Mucosa of rectum (tissue), 2 donors: ENCODE results near the gene SHLD2.
A peak's percentile ranks its signal among the peaks of the same experiment; 100 is the strongest.
"Not testable (repeated sequence)": the region's sequence is repeated elsewhere in the genome, so short reads cannot be mapped to it uniquely, and the experiment has no call there.

Source experiments
- H3K27ac ChIP-seq, 2 donors: one replicate each; pipeline ENCODE4 v1.7.0; 2013; ENCODE audit warnings: inconsistent platforms in 2 of 2, low read depth in 2 of 2, low read length in 2 of 2
- H3K27me3 ChIP-seq, 2 donors: one replicate each; pipeline ENCODE4 v1.7.0; 2013; ENCODE audit warnings: low read length in 2 of 2; ENCODE audit not compliant: control insufficient read depth in 2 of 2, insufficient read depth in 2 of 2
- H3K36me3 ChIP-seq, 2 donors: one replicate each; pipeline ENCODE4 v1.7.0; 2013; ENCODE audit warnings: low read length in 2 of 2; ENCODE audit not compliant: control insufficient read depth in 2 of 2, insufficient read depth in 2 of 2
- H3K4me1 ChIP-seq, 2 donors: one replicate each; pipeline ENCODE4 v1.7.0; 2013; ENCODE audit warnings: low read length in 2 of 2, mild to moderate bottlenecking in 1 of 2; ENCODE audit not compliant: control insufficient read depth in 2 of 2, insufficient read depth in 2 of 2
- H3K4me3 ChIP-seq, 2 donors: one replicate each; pipeline ENCODE4 v1.7.0; 2013; ENCODE audit warnings: low read length in 2 of 2
- H3K9ac ChIP-seq, 2 donors: one replicate each; pipeline ENCODE4 v1.7.0; 2013; ENCODE audit warnings: low read length in 2 of 2, low read depth in 1 of 2, mild to moderate bottlenecking in 1 of 2
- H3K9me3 ChIP-seq, 2 donors: one replicate each; pipeline ENCODE4 v1.7.0; 2013; ENCODE audit warnings: low read length in 2 of 2; ENCODE audit not compliant: control insufficient read depth in 2 of 2
- donor health status: healthy.
- donor health status: Normal muscosa, but diverticular disease.

The SHLD2 gene

GRCh38 chr10:87170705-87171104, 75.7 kb downstream of the SHLD2 start:
- H3K27me3 ChIP-seq, H3K36me3 ChIP-seq, H3K27ac ChIP-seq, H3K4me3 ChIP-seq, H3K9ac ChIP-seq, H3K4me1 ChIP-seq, H3K9me3 ChIP-seq: not testable (repeated sequence)

DNA sequence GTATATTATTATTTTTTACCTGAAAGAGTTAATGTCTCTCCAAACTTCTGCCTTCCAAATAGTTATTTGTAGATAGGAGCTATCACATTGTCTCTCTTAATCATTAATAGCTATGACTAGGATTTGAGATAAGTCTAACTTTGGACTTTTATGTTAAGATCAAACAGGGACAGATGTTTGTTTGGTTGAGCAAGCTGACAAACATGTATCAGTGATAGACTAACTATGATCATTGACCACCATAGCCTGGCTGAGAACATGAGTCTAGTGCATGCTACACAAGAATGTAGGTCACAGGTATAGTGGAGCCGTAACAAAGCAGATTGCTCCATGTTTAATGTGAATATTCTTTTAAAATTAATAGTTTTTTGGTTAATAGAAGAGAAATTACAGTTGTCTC, 76.7 kb downstream of the SHLD2 start:
- not testable (repeated sequence) for H3K9me3 ChIP-seq, H3K36me3 ChIP-seq, H3K27ac ChIP-seq, H3K4me3 ChIP-seq, H3K27me3 ChIP-seq, H3K4me1 ChIP-seq, H3K9ac ChIP-seq

- H3K9ac ChIP-seq, H3K4me3 ChIP-seq, H3K4me1 ChIP-seq, H3K27ac ChIP-seq, H3K27me3 ChIP-seq, H3K9me3 ChIP-seq, H3K36me3 ChIP-seq: not testable (repeated sequence)
Observed at GRCh38 chr10:87172178-87172577, 77.2 kb downstream of the SHLD2 start.

DNA sequence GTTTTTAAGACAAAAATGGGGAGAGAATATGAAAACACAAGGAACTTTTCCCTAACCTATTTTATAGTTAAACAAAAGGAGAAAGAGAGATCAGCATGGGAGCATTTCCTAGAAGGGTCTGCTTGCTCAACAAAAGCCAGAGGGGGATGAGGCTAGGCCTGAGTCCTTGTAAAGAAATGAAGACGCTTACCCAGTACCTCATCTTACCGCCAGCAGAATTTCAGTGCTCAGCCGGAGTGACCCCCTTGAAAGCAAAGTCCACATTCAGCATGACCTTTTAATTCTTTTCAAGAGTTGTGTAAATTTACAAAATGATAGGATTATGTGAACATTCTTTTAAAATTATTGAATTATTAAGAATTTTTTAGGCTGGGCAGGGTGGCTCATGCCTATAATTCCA, 82.6 kb downstream of the SHLD2 start:
- H3K9me3 ChIP-seq, H3K36me3 ChIP-seq, H3K4me1 ChIP-seq, H3K27ac ChIP-seq, H3K9ac ChIP-seq, H3K4me3 ChIP-seq, H3K27me3 ChIP-seq: not testable (repeated sequence)

DNA sequence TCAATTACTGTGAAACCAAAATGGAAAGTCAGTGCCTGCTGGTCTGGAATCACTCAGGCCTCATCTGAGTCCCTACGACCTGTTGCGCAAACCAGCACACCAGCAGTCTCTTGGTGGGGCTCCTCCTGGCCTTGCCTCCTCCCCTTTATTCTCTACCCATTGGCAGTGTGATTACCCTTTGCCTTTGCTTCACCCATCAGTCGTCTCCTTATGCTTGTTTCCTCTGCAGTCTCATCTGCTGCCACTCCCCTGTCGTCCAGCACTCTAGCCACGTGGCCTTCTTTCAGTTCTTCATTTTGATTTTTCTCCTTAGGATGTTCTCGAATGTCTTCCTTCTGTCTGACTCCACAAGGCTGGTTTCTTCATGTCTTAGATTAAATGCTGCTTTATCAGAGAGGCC, 89.4 kb downstream of the SHLD2 start:
- not testable (repeated sequence) for H3K9me3 ChIP-seq, H3K36me3 ChIP-seq, H3K27ac ChIP-seq, H3K4me3 ChIP-seq, H3K9ac ChIP-seq, H3K4me1 ChIP-seq, H3K27me3 ChIP-seq

- H3K27ac ChIP-seq, H3K4me1 ChIP-seq, H3K9ac ChIP-seq, H3K27me3 ChIP-seq, H3K9me3 ChIP-seq, H3K36me3 ChIP-seq, H3K4me3 ChIP-seq: not testable (repeated sequence)
Observed at GRCh38 chr10:87186016-87186415, 91.0 kb downstream of the SHLD2 start.

DNA sequence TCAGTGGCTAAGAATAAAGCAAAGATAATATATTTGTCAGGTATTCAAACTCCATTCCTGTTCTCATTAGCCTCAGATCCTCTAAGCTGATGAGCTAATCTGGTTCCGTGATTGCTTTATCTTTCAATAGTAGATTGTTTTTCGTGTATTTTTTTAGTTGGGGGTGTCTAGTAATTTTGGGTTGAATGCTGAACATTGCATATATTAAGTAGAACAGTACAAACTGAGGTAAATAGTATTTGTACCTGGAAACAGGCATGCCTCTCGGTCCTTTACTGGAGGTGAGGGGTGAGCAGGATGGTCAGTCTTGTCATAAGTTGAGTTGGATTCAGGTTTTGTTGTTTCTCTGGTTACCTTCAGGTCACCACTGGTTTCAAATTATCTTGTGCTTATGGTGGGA, 92.6 kb downstream of the SHLD2 start:
- not testable (repeated sequence) for H3K27me3 ChIP-seq, H3K36me3 ChIP-seq, H3K4me3 ChIP-seq, H3K9me3 ChIP-seq, H3K9ac ChIP-seq, H3K27ac ChIP-seq, H3K4me1 ChIP-seq

DNA sequence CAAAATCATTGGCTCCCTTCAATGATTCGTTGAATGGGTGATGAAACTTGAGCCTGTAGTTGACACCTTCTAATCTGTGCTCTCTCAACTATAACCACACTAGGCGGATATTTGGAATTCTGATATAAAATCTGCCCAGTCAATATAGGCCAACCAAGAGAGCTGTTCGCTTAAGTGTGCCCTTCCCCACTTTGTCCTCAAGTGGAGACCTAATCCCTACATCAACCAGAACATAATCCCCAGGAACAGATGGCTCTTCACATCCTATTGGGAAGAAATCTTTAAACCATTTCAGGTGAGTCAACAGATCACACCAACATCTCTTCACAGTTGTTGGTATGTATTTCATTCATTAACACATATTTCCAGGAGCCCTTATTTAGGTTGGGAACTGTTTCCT, 96.8 kb downstream of the SHLD2 start:
- not testable (repeated sequence) for H3K36me3 ChIP-seq, H3K27me3 ChIP-seq, H3K4me1 ChIP-seq, H3K27ac ChIP-seq, H3K4me3 ChIP-seq, H3K9ac ChIP-seq, H3K9me3 ChIP-seq

DNA sequence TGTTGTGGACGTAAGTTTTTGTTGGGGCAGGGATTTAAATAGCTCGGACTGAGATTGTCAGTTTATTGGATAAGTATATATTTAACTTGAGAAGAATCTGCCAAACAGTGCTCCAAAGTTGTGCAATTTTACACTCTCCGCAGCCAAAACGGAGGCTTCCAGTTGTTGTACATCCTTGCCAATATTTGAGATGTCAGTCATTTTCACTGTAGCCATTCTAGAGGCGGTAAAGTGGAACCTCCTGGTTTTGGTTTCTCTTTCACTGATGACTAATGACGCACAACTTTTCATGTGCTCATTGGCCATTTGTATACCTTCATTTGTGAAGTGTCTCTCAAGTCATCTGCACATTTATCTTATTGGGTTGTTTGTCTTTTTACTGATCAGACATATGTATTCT, 105.9 kb downstream of the SHLD2 start:
- H3K27me3 ChIP-seq, H3K9ac ChIP-seq, H3K4me1 ChIP-seq, H3K9me3 ChIP-seq, H3K27ac ChIP-seq, H3K36me3 ChIP-seq: not testable (repeated sequence)
- peak overlapping the region; percentile 48 to 56 for H3K4me3 ChIP-seq

DNA sequence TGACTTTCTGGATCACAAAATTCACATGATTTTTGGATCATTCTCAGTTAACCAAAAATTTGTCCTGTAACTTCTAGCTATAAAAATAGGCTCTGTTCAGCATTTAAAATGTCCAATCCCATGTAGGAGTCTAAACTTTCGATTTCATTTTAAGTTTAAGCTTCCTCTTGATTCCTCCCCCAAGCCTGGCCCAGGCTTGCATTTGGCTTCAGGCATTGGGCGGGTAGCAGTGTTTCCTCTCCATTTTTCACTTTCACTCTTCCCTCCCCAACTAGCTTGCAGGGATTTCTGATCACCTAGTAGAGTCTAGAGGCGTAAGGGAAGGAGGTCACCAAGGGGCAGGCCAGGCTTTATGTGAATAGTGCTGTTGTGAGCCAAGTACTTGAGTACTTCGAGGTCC, 109.8 kb downstream of the SHLD2 start:
- H3K36me3 ChIP-seq, H3K4me1 ChIP-seq, H3K9ac ChIP-seq, H3K27me3 ChIP-seq, H3K9me3 ChIP-seq, H3K27ac ChIP-seq, H3K4me3 ChIP-seq: not testable (repeated sequence)

DNA sequence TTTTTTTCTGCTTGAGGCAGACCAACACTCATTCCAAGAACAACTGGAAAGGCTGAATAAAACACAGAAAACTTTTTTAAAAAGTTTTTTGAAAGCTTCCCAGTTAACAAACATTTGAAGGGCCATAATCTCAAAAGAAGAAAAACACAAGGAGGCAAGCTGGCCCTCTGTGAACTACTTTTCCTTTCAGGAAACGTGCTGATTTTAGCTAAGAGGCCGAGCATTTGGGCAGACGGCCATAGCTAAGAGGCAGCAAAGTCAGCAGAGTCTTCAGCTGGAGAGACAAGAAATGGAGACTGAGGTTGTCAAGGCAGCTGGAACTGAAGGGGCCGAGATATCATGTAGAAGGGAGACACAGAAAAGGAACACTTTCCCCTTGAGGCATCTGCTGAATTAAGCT, 111.9 kb downstream of the SHLD2 start:
- H3K27me3 ChIP-seq, H3K4me3 ChIP-seq, H3K36me3 ChIP-seq, H3K9ac ChIP-seq, H3K9me3 ChIP-seq, H3K27ac ChIP-seq, H3K4me1 ChIP-seq: not testable (repeated sequence)
